IMR-90 (cell line): ENCODE measurements around the gene WBP1. TPM values are rescaled to one million over a fixed set of nuclear protein-coding genes. Genes with fewer than 3 reads are reported as not detected.

Source experiments
- ATAC-seq: fragments of 200-7000 bp; cut with Tn5 transposase; 2 replicates; pipeline ENCODE4 v1.9.1; 2020; ENCODE audit warnings: low read depth, mild to moderate bottlenecking, moderate library complexity
- BruUV-seq: library from RNA; stranded (reverse); fragments of 400-500 nt; replicated peaks from 2 replicates; lab custom pipeline; 2021; lab: Mats Ljungman, UMichigan
- CTCF ChIA-PET: fragments of 300-600 bp; formaldehyde crosslinking; extraction: SDS; loops from one replicate; lab custom pipeline; 2021; ENCODE audit warnings: antibody characterized with exemption; lab: Yijun Ruan, JAX
- POLR2A ChIA-PET: fragments of 300-600 bp; sonication (Branson Sonifier 250); formaldehyde crosslinking; loops from one replicate; lab custom pipeline; 2022; ENCODE audit warnings: antibody characterized with exemption; ENCODE audit not compliant: unreplicated experiment; lab: Charles Lee
- DNase-seq: peaks from one replicate; pipeline ENCODE4 v3.0.0; 2013
- H2AFZ ChIP-seq: replicated peaks from 2 replicates; pipeline ENCODE3; 2013; ENCODE audit warnings: low read length, mild to moderate bottlenecking; ENCODE audit not compliant: poor library complexity
- H2AK5ac ChIP-seq: 2 replicates; pipeline ENCODE4 v1.6.1; 2013; ENCODE audit warnings: low read depth, low read length, inconsistent platforms
- H2AK9ac ChIP-seq: replicated peaks from 2 replicates; pipeline ENCODE3; 2013; ENCODE audit warnings: mild to moderate bottlenecking, low read depth, low read length, moderate library complexity; ENCODE audit not compliant: poor library complexity
- H2BK120ac ChIP-seq: 2 replicates; pipeline ENCODE4 v1.6.1; 2013; ENCODE audit warnings: low read depth, low read length, inconsistent platforms
- H2BK15ac ChIP-seq: 3 replicates; pipeline ENCODE4 v1.6.1; 2013; ENCODE audit warnings: low read depth, low read length, inconsistent platforms
- H2BK20ac ChIP-seq: 2 replicates; pipeline ENCODE4 v1.6.1; 2013; ENCODE audit warnings: low read depth, mild to moderate bottlenecking, inconsistent platforms, low read length, moderate library complexity
- H2BK5ac ChIP-seq: 2 replicates; pipeline ENCODE4 v1.6.1; 2013; ENCODE audit warnings: mild to moderate bottlenecking, low read depth, low read length, inconsistent platforms; ENCODE audit not compliant: poor library complexity, severe bottlenecking
- H3K14ac ChIP-seq: replicated peaks from 2 replicates; pipeline ENCODE4 v1.6.1; 2013; ENCODE audit warnings: low read depth, low read length, inconsistent platforms
- H3K18ac ChIP-seq: 2 replicates; pipeline ENCODE4 v1.6.1; 2013; ENCODE audit warnings: low read depth, low read length, control low read depth
- H3K23ac ChIP-seq: 2 replicates; pipeline ENCODE4 v1.6.1; 2013; ENCODE audit warnings: low read depth, low read length, inconsistent platforms
- H3K27ac ChIP-seq: 2 replicates; pipeline ENCODE4 v1.5.1; 2013; ENCODE audit warnings: mild to moderate bottlenecking, control low read depth, low read length; ENCODE audit not compliant: insufficient read depth
- H3K27me3 ChIP-seq: 2 replicates; pipeline ENCODE4 v1.6.1; 2013; ENCODE audit warnings: low read length; ENCODE audit not compliant: control insufficient read depth, insufficient read depth
- H3K36me3 ChIP-seq: 2 replicates; pipeline ENCODE4 v1.6.1; 2013; ENCODE audit warnings: low read length, mixed read lengths; ENCODE audit not compliant: control insufficient read depth, insufficient read depth
- H3K4ac ChIP-seq: 2 replicates; pipeline ENCODE4 v1.6.1; 2013; ENCODE audit warnings: low read depth, low read length, inconsistent platforms
- H3K4me1 ChIP-seq: 2 replicates; pipeline ENCODE4 v1.6.1; 2013; ENCODE audit warnings: low read length, mixed read lengths; ENCODE audit not compliant: control insufficient read depth, insufficient read depth
- H3K4me2 ChIP-seq: 2 replicates; pipeline ENCODE4 v1.6.1; 2013; ENCODE audit warnings: low read depth, mild to moderate bottlenecking, control low read depth, low read length, moderate library complexity
- H3K4me3 ChIP-seq: 2 replicates; pipeline ENCODE4 v1.5.1; 2013; ENCODE audit warnings: low read depth, mild to moderate bottlenecking, control low read depth, low read length, moderate library complexity; ENCODE audit not compliant: insufficient read depth
- H3K56ac ChIP-seq: 2 replicates; pipeline ENCODE4 v1.6.1; 2013; ENCODE audit warnings: low read length, inconsistent platforms; ENCODE audit not compliant: insufficient read depth; ENCODE audit errors: extremely low read depth
- H3K79me1 ChIP-seq, 2 experiments: 2 replicates each; pipeline ENCODE4 v1.6.1; 2013; ENCODE audit warnings: low read length in 2 of 2, inconsistent platforms in 1 of 2, low read depth in 1 of 2
- H3K9ac ChIP-seq: 2 replicates; pipeline ENCODE4 v1.6.1; 2013; ENCODE audit warnings: low read depth, low read length, control low read depth
- H3K9me1 ChIP-seq: 2 replicates; pipeline ENCODE4 v1.6.1; 2013; ENCODE audit warnings: low read length, inconsistent platforms; ENCODE audit not compliant: insufficient read depth
- H3K9me3 ChIP-seq: 2 replicates; pipeline ENCODE4 v1.6.1; 2013; ENCODE audit warnings: low read length; ENCODE audit not compliant: control insufficient read depth, insufficient read depth
- H4K20me1 ChIP-seq: 2 replicates; pipeline ENCODE4 v1.6.1; 2013; ENCODE audit warnings: low read length, inconsistent platforms; ENCODE audit not compliant: insufficient read depth
- H4K5ac ChIP-seq: 2 replicates; pipeline ENCODE4 v1.6.1; 2013; ENCODE audit warnings: mild to moderate bottlenecking, low read depth, low read length, control low read depth
- H4K8ac ChIP-seq, 2 experiments: 2 replicates each; pipeline ENCODE4 v1.6.1; 2013; ENCODE audit warnings: low read depth in 2 of 2, low read length in 2 of 2, control low read depth in 1 of 2, inconsistent platforms in 1 of 2
- H4K91ac ChIP-seq: 2 replicates; pipeline ENCODE4 v1.6.1; 2013; ENCODE audit warnings: low read depth, low read length, inconsistent platforms; ENCODE audit not compliant: insufficient read depth
- BHLHE40 ChIP-seq: fragments of 150-350 bp; IDR thresholded peaks from 2 replicates; pipeline ENCODE4 v1.6.1; 2016; ENCODE audit warnings: mild to moderate bottlenecking, low read depth, low read length
- CHD1 ChIP-seq: IDR thresholded peaks from 2 replicates; pipeline ENCODE4 v1.6.1; 2012; ENCODE audit warnings: low read depth, low read length, improper control_type of control experiment
- FOS ChIP-seq: fragments of 150-350 bp; IDR thresholded peaks from 2 replicates; pipeline ENCODE4 v1.6.1; 2016; ENCODE audit warnings: low read depth, low read length
- MAFK ChIP-seq: IDR thresholded peaks from 2 replicates; pipeline ENCODE4 v1.6.1; 2012; ENCODE audit warnings: low read depth, low read length, improper control_type of control experiment
- MXI1 ChIP-seq: IDR thresholded peaks from 2 replicates; pipeline ENCODE4 v1.6.1; 2012; ENCODE audit warnings: low read depth, mild to moderate bottlenecking, low read length, moderate library complexity, borderline replicate concordance
- POLR2A ChIP-seq: IDR thresholded peaks from 2 replicates; pipeline ENCODE4 v1.6.1; 2012; ENCODE audit warnings: mild to moderate bottlenecking, low read depth, low read length
- RCOR1 ChIP-seq: IDR thresholded peaks from 2 replicates; pipeline ENCODE4 v1.6.1; 2012; ENCODE audit warnings: mild to moderate bottlenecking, low read length, improper control_type of control experiment; ENCODE audit not compliant: insufficient replicate concordance
- RFX5 ChIP-seq: IDR thresholded peaks from 2 replicates; pipeline ENCODE4 v1.8.0; 2012; ENCODE audit warnings: low read depth, mild to moderate bottlenecking, low read length, moderate library complexity
- SMC3 ChIP-seq: fragments of 150-350 bp; IDR thresholded peaks from 2 replicates; pipeline ENCODE4 v1.6.1; 2016; ENCODE audit warnings: low read depth, mild to moderate bottlenecking, antibody characterized with exemption, low read length, moderate library complexity
- USF2 ChIP-seq: fragments of 150-350 bp; IDR thresholded peaks from 2 replicates; pipeline ENCODE4 v1.6.1; 2017; ENCODE audit warnings: mild to moderate bottlenecking, antibody characterized with exemption, low read length, low read depth
- WGBS, 2 experiments: methylation state at CpG; one replicate each; pipeline versions ENCODE4 v1.1.5 to v1.1.7; 2013; ENCODE audit warnings: missing lambda C conversion rate in 2 of 2; ENCODE audit not compliant: insufficient read length in 1 of 2; ENCODE audit errors: extremely low coverage in 2 of 2; 5-methylcytosine and 5-hydroxymethylcytosine counted together
- dilution Hi-C: fragments of 300-500 bp; cut with HindIII; formaldehyde crosslinking; loops from one replicate; pipeline ENCODE4 v1.14.3; 2018; ENCODE audit warnings: low sequenced_read_pairs; ENCODE audit not compliant: unreplicated experiment
- in situ Hi-C: fragments of 300-500 bp; cut with MboI; formaldehyde crosslinking; loops from 3 replicates; pipeline ENCODE4 v1.14.3; 2019; ENCODE audit warnings: low sequenced_read_pairs, inconsistent platforms, mixed read lengths
- intact Hi-C: fragments of 100-400 bp; cut with micrococcal nuclease; formaldehyde crosslinking; loops from 2 replicates; pipeline ENCODE4 v1.10.0; 2022
- polyA plus RNA-seq, 3 experiments: library from polyadenylated mRNA; depleted of rRNA; stranded (reverse); fragments of >200 nt; gene quantifications; 2 replicates each; pipeline ENCODE4 v1.2.3, GENCODE V29; 2012; ENCODE audit warnings: low replicate concordance in 1 of 3
- total RNA-seq: library from RNA; depleted of rRNA; stranded (reverse); fragments of >200 nt; gene quantifications from 2 replicates; pipeline ENCODE4 v1.2.3, GENCODE V29; 2012
- TF ChIP-seq, protein P1 (sequence below): fragments of 150-350 bp; IDR thresholded peaks from 2 replicates; pipeline ENCODE4 v1.6.1; 2016; ENCODE audit warnings: low read depth, mild to moderate bottlenecking, low read length, moderate library complexity, borderline replicate concordance
- TF ChIP-seq, protein P2 (sequence below): conservative IDR thresholded peaks from 2 replicates; pipeline ENCODE4 v1.5.1; 2012; ENCODE audit warnings: mild to moderate bottlenecking, low read depth, low read length, improper control_type of control experiment

WBP1 gene
- total and polyA plus RNA-seq, 2 of the 4 experiments (the other 2 are of a cell fraction): 22.9 to 78.5 TPM

DNA sequence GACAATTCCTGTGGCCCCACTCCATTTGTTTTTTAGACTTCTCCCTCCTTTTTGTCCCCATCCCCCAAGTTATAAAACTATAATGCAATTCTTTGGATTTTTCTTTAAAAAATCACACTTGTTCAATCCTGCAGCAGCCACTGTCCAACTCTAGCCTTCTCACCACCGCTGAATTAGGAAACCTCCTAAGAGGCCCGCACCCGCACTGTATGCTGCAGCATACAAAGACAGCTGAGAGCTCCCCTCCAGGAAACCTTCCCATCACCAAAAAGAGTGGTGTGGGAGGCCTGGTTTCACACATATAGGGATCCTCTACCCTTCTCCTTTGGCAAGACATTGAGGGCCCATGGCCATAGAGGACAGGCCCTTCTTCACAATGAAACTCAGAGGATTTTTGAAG is 46.4 kb downstream of the WBP1 start:
- Histone ChIP-seq H3K9me1 (peaks cover 9% of the 10 kb centered on the region), H3K9ac (no peak overlapping the region), H3K23ac (no peak overlapping the region), H2AFZ (no peak overlapping the region), H3K27ac (no peak overlapping the region), H2BK15ac (no peak overlapping the region), H2AK9ac (no peak overlapping the region), H3K4me1 (peaks cover 18% of the 10 kb centered on the region), H3K14ac (no peak overlapping the region), H2BK5ac (no peak overlapping the region), H3K9me3 (no peaks in the 10 kb centered on the region), H4K5ac (no peak overlapping the region), H3K36me3 (peaks cover 16% of the 10 kb centered on the region), H4K91ac (no peak overlapping the region), H3K18ac (no peak overlapping the region), H3K4ac (no peak overlapping the region), H2BK120ac (no peak overlapping the region), H3K27me3 (peaks cover 16% of the 10 kb centered on the region), H3K4me2 (no peak overlapping the region), H3K79me1 (peaks cover 12 to 40% of the 10 kb centered on the region in 2 experiments), H2BK20ac (no peak overlapping the region), H2AK5ac (peak overlapping the region; percentile 85; the same call in 1 of the 2 replicates), H4K20me1 (no peaks in the 10 kb centered on the region), H3K56ac (no peak overlapping the region), H3K4me3 (no peak overlapping the region), H4K8ac (peak overlapping the region in 1 of 2 experiments; percentile 30; a peak in 1 of 4 replicates)
- POLR2A ChIA-PET: interaction anchor here (1.1 to 1.4 kb wide), 2 partner anchors 22 to 89 kb away, joined by 3 to 4 read pairs; partner anchors contain the start of genes CCDC142 and TTC31
- TF ChIP-seq POLR2A (no peak), BHLHE40 (no peak), RCOR1 (no peak), RFX5 (no peak), SMC3 (no peak), MAFK (no peak), USF2 (no peak), FOS (no peak), MXI1 (no peak), CHD1 (no peak)
- TF ChIP-seq, protein P1, sequence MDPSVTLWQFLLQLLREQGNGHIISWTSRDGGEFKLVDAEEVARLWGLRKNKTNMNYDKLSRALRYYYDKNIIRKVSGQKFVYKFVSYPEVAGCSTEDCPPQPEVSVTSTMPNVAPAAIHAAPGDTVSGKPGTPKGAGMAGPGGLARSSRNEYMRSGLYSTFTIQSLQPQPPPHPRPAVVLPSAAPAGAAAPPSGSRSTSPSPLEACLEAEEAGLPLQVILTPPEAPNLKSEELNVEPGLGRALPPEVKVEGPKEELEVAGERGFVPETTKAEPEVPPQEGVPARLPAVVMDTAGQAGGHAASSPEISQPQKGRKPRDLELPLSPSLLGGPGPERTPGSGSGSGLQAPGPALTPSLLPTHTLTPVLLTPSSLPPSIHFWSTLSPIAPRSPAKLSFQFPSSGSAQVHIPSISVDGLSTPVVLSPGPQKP: no peak
- TF ChIP-seq, protein P2, sequence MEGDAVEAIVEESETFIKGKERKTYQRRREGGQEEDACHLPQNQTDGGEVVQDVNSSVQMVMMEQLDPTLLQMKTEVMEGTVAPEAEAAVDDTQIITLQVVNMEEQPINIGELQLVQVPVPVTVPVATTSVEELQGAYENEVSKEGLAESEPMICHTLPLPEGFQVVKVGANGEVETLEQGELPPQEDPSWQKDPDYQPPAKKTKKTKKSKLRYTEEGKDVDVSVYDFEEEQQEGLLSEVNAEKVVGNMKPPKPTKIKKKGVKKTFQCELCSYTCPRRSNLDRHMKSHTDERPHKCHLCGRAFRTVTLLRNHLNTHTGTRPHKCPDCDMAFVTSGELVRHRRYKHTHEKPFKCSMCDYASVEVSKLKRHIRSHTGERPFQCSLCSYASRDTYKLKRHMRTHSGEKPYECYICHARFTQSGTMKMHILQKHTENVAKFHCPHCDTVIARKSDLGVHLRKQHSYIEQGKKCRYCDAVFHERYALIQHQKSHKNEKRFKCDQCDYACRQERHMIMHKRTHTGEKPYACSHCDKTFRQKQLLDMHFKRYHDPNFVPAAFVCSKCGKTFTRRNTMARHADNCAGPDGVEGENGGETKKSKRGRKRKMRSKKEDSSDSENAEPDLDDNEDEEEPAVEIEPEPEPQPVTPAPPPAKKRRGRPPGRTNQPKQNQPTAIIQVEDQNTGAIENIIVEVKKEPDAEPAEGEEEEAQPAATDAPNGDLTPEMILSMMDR: no peak
- in situ Hi-C loops (no loop called here), dilution Hi-C loops (no loop called here), intact Hi-C loops (no loop called here)
- CTCF ChIA-PET: no interaction called here
- WGBS, 2 experiments: no CpG with 5 or more reads among the region's 3 CpGs
- DNase-seq: no peak
- BruUV-seq: no TSS peak
- ATAC-seq: no peak
